Measurements from ENCODE around the gene C1GALT1.

- TF ChIP-seq EZH2 (optimal IDR thresholded peaks at IDR 0.05; ENCODE audit: low read depth, low read length) (no peak), CTCF (IDR thresholded peaks at IDR 0.05; ENCODE audit: low read length) (no peak)
These were observed 5.7 kb downstream of the C1GALT1 start for GRCh38 chr7:7188091-7188490.
